ENCODE measurements around the gene MYH11. TPM values are rescaled to one million over a fixed set of nuclear protein-coding genes. Genes with fewer than 3 reads are reported as not detected.

The MYH11 gene
- total and polyA plus RNA-seq, 2 of the 13 experiments (the other 11 are each of a cell fraction or from before 2014, with no cell fraction given) = not detected

DNA sequence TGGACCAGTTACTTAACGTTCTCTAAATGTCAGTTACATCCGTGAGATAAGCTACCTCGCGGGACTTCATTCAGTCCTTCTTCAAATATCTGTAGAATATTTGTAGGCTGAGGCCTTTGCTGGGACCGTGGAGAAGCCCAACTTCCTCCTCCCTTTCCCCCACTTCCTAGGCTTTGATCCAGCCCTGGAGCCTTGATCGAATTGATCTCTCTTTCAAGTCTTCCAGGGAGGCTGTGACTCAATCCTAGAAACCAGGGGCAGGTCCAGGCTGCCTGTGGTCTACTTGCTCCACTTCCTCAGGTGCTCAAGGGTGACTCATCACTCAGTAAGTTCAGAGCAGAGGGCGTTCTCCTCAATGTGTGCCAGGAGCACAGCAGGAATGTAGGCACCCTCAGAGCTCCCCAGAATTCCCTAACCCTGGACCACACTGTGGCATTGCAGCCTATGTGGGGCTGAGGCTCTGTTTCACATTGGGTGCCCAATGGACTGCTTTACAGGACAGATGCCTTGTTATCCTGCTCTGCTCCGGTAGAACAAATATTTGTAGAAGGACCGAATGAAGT is 42.8 kb upstream of the MYH11 start (continued):
- TF ChIP-seq, protein P1, sequence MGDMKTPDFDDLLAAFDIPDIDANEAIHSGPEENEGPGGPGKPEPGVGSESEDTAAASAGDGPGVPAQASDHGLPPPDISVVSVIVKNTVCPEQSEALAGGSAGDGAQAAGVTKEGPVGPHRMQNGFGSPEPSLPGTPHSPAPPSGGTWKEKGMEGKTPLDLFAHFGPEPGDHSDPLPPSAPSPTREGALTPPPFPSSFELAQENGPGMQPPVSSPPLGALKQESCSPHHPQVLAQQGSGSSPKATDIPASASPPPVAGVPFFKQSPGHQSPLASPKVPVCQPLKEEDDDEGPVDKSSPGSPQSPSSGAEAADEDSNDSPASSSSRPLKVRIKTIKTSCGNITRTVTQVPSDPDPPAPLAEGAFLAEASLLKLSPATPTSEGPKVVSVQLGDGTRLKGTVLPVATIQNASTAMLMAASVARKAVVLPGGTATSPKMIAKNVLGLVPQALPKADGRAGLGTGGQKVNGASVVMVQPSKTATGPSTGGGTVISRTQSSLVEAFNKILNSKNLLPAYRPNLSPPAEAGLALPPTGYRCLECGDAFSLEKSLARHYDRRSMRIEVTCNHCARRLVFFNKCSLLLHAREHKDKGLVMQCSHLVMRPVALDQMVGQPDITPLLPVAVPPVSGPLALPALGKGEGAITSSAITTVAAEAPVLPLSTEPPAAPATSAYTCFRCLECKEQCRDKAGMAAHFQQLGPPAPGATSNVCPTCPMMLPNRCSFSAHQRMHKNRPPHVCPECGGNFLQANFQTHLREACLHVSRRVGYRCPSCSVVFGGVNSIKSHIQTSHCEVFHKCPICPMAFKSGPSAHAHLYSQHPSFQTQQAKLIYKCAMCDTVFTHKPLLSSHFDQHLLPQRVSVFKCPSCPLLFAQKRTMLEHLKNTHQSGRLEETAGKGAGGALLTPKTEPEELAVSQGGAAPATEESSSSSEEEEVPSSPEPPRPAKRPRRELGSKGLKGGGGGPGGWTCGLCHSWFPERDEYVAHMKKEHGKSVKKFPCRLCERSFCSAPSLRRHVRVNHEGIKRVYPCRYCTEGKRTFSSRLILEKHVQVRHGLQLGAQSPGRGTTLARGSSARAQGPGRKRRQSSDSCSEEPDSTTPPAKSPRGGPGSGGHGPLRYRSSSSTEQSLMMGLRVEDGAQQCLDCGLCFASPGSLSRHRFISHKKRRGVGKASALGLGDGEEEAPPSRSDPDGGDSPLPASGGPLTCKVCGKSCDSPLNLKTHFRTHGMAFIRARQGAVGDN (CRISPR knock-in tag; IDR thresholded peaks at IDR 0.05) = peak; percentile 30
- peak; percentile 59 for TF ChIP-seq NFE2L2 (IDR thresholded peaks at IDR 0.05; ENCODE audit: low read length)
- 0 out of 2 replicates have a peak, but pooled peaks have one; percentile 48 for TF ChIP-seq ZNF143 (CRISPR knock-in tag; IDR thresholded peaks at IDR 0.05)
- peak; percentile 57 for TF ChIP-seq SKI (IDR thresholded peaks at IDR 0.05; ENCODE audit: partially characterized antibody)
- TF ChIP-seq, protein P2, sequence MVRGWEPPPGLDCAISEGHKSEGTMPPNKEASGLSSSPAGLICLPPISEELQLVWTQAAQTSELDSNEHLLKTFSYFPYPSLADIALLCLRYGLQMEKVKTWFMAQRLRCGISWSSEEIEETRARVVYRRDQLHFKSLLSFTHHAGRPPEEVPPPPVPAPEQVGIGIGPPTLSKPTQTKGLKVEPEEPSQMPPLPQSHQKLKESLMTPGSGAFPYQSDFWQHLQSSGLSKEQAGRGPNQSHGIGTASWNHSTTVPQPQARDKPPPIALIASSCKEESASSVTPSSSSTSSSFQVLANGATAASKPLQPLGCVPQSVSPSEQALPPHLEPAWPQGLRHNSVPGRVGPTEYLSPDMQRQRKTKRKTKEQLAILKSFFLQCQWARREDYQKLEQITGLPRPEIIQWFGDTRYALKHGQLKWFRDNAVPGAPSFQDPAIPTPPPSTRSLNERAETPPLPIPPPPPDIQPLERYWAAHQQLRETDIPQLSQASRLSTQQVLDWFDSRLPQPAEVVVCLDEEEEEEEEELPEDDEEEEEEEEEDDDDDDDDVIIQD (CRISPR knock-in tag; IDR thresholded peaks at IDR 0.05; ENCODE audit: low read depth) = 0 out of 2 replicates have a peak, but pooled peaks have one; percentile 47
- 0 out of 4 replicates have a peak, but pooled peaks of 1 of the 2 experiments have one; percentile 14 for TF ChIP-seq MAFK (conservative IDR thresholded peaks at IDR 0.05 in 1 of 2, IDR thresholded peaks at IDR 0.05 in 1 of 2; ENCODE audit: low read length in 2 of 2)

DNA sequence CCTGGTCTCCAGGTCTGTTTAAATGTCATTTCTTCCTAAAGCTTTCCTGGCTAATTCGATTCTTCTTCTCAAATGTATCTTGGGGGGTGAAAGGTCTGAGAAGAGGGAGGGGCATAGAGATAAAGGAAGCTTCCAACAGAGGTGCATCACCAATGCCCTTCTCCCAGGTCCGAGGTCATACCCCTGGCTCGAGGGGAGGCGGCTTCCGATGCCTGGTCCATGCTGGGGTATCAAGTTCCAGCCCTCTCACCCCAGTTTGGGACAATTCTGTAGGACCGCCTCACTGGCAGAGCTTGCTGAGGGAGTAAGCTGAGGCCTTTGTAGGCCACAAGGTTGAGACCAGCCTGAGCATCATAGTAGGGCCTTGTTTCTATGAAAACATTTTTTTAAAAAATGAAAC is 41.8 kb upstream of the MYH11 start:
- H3K79me2 ChIP-seq (ENCODE audit: insufficient read depth, low read length) = no peaks in the 10 kb centered on the region
- no peaks in the 10 kb centered on the region for H3K9me3 ChIP-seq (ENCODE audit: low read length)
- no peak overlapping the region for H3K9ac ChIP-seq (ENCODE audit: insufficient read depth, low read depth, low read length)
- WGBS (ENCODE audit: low lambda C conversion rate) = 59% methylated on average over 6 of the region's 6 CpGs
- TF ChIP-seq YEATS2 (CRISPR knock-in tag; IDR thresholded peaks at IDR 0.05; ENCODE audit: borderline replicate concordance) = 0 out of 2 replicates have a peak, but pooled peaks have one; percentile 2
- TF ChIP-seq HNRNPK (IDR thresholded peaks at IDR 0.05; ENCODE audit: low read depth, low read length, poor library complexity, severe bottlenecking) = no peak
- no peak overlapping the region for H3K4me2 ChIP-seq (ENCODE audit: low read depth, low read length)
- H3K36me3 ChIP-seq (replicated peaks in 1 of 2; ENCODE audit: control insufficient read depth in 1 of 2, insufficient read depth in 2 of 2, low read length in 2 of 2) = no peaks in the 10 kb centered on the region
- H3K27ac ChIP-seq (ENCODE audit: extremely low read length, insufficient read depth, low read length) = no peak overlapping the region
- POLR2A ChIA-PET = interaction anchor here (1.7 to 5.2 kb wide), 3 partner anchors 10 to 53 kb away, joined by 9 to 72 read pairs (median 14); partner anchors contain the start of gene CEP20
- no peaks in the 10 kb centered on the region for H3K27me3 ChIP-seq (ENCODE audit: control insufficient read depth in 1 of 2, insufficient read depth in 2 of 2, low read length in 2 of 2)
- ATAC-seq (no peak), DNase-seq (ENCODE audit: low spot score) (no peak), FAIRE-seq (no peak)
- no peak overlapping the region for H3K4me3 ChIP-seq (replicated peaks in 1 of 3; ENCODE audit: insufficient read depth in 1 of 3, low read depth in 2 of 3, low read length in 3 of 3)
- BruUV-seq (replicated peaks) = no TSS peak
- peaks cover 71% of the 10 kb centered on the region for H3K4me1 ChIP-seq (ENCODE audit: insufficient read depth, low read length)
- H2AFZ ChIP-seq (ENCODE audit: low read length) = no peak overlapping the region
- in situ Hi-C loops (cut with HindIII; ENCODE audit: extremely low pct_ligation_motif_present, low pct_unique_long_range_greater_than_20kb) (no loop called here), intact Hi-C loops (cut with micrococcal nuclease; ENCODE audit: unreplicated experiment) (loop anchor here (5.0 kb wide), 1 partner anchor 49 kb away; the partner anchor contains the start of gene ABCC1)
- no peaks in the 10 kb centered on the region for H4K20me1 ChIP-seq (ENCODE audit: insufficient read depth, low read length)
- CTCF ChIA-PET (ENCODE audit: low intra/inter-chr PET ratio, low total read pairs) = no interaction called here

All from HepG2 (cell line).